Vagina (tissue), 2 donors: ENCODE measurements around the gene HPCAL1. TPM values are rescaled to one million over a fixed set of nuclear protein-coding genes. Genes with fewer than 3 reads are reported as not detected.

ENCODE experiments used
- DNase-seq, 2 donors: peaks; one replicate each; pipeline ENCODE4 v3.0.0-alpha.2; 2017; ENCODE audit errors: extremely low spot score in 2 of 2
- H3K27ac ChIP-seq: fragments of 200-600 bp; sonication (generic); one replicate; pipeline ENCODE4 v1.5.1; 2019
- H3K27me3 ChIP-seq: fragments of 200-600 bp; sonication (generic); one replicate; pipeline ENCODE4 v1.5.1; 2019
- H3K36me3 ChIP-seq, 2 donors: fragments of 200-600 bp; sonication (generic); one replicate each; pipeline ENCODE4 v1.5.1; 2017 to 2019
- H3K4me1 ChIP-seq: fragments of 200-600 bp; sonication (generic); one replicate; pipeline ENCODE4 v1.5.1; 2019
- H3K4me3 ChIP-seq, 2 donors: fragments of 200-600 bp; sonication (generic); 1 replicate in 1 of 2; 2 replicates in 1 of 2; pipeline ENCODE4 v1.5.1; 2016 to 2019
- H3K9me3 ChIP-seq: fragments of 200-600 bp; sonication (generic); one replicate; pipeline ENCODE4 v1.5.1; 2019
- CTCF ChIP-seq, 3 experiments: fragments of 450-650 bp in 2 of 3; fragments of 200-600 bp in 1 of 3; sonication (generic) in 1 of 3; IDR thresholded peaks; one replicate each; pipeline ENCODE4 v1.5.1; 2017 to 2019; ENCODE audit warnings: antibody characterized with exemption in 3 of 3, mild to moderate bottlenecking in 2 of 3, moderate library complexity in 2 of 3
- POLR2A ChIP-seq, 2 donors: fragments of 450-650 bp; IDR thresholded peaks; one replicate each; pipeline ENCODE4 v1.6.1; 2017; ENCODE audit warnings: antibody characterized with exemption in 2 of 2, mild to moderate bottlenecking in 2 of 2, moderate library complexity in 2 of 2
- POLR2AphosphoS5 ChIP-seq, 2 donors: sonication (generic); formaldehyde crosslinking; IDR thresholded peaks; one replicate each; pipeline ENCODE4 v1.9.0; 2017; ENCODE audit warnings: antibody characterized with exemption in 2 of 2, mild to moderate bottlenecking in 2 of 2, low read depth in 1 of 2; ENCODE audit not compliant: insufficient read depth in 1 of 2
- intact Hi-C: fragments of 100-400 bp; cut with DNase I; formaldehyde crosslinking; loops from one replicate; pipeline ENCODE4 v1.15.1; 2023
- total RNA-seq: library from RNA; depleted of rRNA; stranded (reverse); fragments of >200 nt; gene quantifications from one replicate; pipeline ENCODE4 v1.2.3, GENCODE V29; 2016

Gene HPCAL1
- total RNA-seq, 1 donor from 2014 or later = 43.7 TPM

DNA sequence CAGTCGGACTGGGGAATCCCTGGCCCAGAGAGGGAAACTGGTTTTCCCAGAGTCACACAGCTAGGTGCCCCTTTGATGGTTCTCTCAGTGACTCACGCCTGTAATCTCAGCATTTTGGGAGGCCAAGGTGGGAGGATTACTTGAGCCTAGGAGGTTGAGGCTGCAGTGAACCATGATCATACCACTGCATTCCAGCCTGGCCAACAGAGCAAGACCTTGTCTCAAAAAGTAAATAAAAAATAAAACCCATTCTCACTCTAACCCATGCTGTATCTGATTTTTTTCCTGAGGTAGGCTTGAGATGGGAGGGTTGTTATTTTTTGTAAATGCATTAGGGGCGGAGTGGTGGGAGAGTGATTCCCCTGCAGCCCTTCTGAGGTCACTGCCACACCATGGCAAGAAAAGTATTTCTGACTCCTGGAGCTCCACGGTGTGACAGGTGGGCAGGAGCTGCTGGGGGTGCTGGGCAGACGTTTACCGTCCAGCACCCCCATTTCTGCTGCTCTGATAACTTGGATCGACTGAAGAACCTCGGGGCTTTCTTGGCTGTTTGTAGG lies 60.3 kb downstream of the HPCAL1 start:
- Histone ChIP-seq H3K27me3 (no peaks in the 10 kb centered on the region), H3K27ac (no peak overlapping the region), H3K36me3 (no peaks in the 10 kb centered on the region), H3K4me3 (no peak overlapping the region), H3K4me1 (peaks cover 13% of the 10 kb centered on the region), H3K9me3 (no peaks in the 10 kb centered on the region)
- DNase-seq = no peak
- intact Hi-C loops = no loop called here
- TF ChIP-seq CTCF (IDR thresholded peaks at IDR 0.05) (no peak), POLR2A (IDR thresholded peaks at IDR 0.05) (no peak), POLR2AphosphoS5 (IDR thresholded peaks at IDR 0.05; ENCODE audit: insufficient read depth in 1 of 2, low read depth in 1 of 2) (no peak)

DNA sequence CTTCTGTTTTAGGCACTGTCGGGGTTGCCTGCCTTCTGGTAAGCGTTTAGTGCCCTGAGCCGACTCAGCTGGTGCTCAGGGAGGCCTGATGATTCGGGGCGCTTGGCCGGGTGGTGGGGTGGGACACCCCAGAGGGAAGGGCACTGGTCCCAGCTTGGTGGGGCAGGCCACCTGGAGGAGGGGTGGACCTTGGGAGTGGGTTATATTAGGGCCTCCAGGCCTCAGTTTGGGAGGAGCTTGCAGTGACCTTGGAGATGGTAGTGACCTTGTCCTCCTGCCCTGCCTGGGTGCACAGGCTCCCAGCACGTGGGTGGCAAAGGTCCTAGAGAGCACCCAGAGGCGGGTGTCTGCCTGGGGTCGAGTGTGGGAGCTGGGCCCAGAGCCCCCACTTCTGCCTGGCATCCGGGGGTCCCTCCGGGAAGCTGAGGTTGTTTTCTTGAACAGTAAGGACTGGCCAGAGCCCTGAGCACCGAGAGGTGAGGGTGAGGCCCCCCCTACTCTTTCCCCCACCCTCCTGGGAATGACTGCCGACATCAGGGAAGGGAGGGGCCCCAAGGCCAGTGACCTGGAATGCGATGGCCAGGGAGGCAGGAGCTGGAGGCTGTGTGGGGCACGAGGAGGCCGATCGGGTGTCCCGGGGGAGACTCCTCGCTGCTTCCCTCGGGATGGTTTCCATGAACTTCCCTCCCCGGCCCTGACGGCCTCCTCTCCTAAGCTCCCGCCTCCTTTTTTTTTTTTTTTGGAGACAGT lies 61.3 kb downstream of the HPCAL1 start:
- no peak for TF ChIP-seq POLR2AphosphoS5 (IDR thresholded peaks at IDR 0.05; ENCODE audit: insufficient read depth in 1 of 2, low read depth in 1 of 2)
- TF ChIP-seq CTCF (IDR thresholded peaks at IDR 0.05) = no peak
- TF ChIP-seq POLR2A (IDR thresholded peaks at IDR 0.05) = no peak
- no peaks in the 10 kb centered on the region for H3K9me3 ChIP-seq
- DNase-seq = no peak
- H3K27me3 ChIP-seq = no peaks in the 10 kb centered on the region
- no peak overlapping the region for H3K27ac ChIP-seq
- no peaks in the 10 kb centered on the region for H3K36me3 ChIP-seq
- H3K4me3 ChIP-seq = no peak overlapping the region
- intact Hi-C loops = no loop called here
- peaks cover 13% of the 10 kb centered on the region for H3K4me1 ChIP-seq

DNA sequence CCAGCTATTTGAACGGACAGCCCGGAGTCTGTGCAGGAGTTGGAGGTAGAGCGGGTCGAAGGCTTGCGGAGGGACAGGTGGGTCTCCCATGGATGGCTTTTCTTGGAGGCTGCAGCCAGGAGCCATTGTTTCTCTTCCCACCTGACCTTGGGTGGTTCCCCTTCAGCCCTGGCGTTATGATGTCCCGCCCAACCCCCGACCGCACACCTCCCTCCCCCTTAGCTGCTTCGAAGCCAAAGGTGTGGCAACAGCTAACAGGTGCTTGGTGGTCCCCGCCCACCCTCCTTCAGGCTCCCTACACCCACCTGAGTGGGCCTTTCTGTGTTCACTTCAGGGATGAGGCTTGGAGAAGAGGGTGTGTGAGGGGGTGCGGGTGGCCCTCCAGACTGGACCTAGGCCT lies 62.7 kb downstream of the HPCAL1 start:
- H3K27me3 ChIP-seq = no peaks in the 10 kb centered on the region
- intact Hi-C loops = no loop called here
- TF ChIP-seq CTCF (IDR thresholded peaks at IDR 0.05) = no peak
- TF ChIP-seq POLR2AphosphoS5 (IDR thresholded peaks at IDR 0.05; ENCODE audit: insufficient read depth in 1 of 2, low read depth in 1 of 2) = no peak
- no peak for TF ChIP-seq POLR2A (IDR thresholded peaks at IDR 0.05)

GRCh38 chr2:10366601-10367270 lies 64.0 kb downstream of the HPCAL1 start:
- Histone ChIP-seq H3K4me1 (no peaks in the 10 kb centered on the region), H3K36me3 (no peaks in the 10 kb centered on the region), H3K9me3 (no peaks in the 10 kb centered on the region), H3K4me3 (no peak overlapping the region), H3K27ac (no peak overlapping the region), H3K27me3 (no peaks in the 10 kb centered on the region)
- DNase-seq = no peak
- intact Hi-C loops = no loop called here
- TF ChIP-seq POLR2AphosphoS5 (IDR thresholded peaks at IDR 0.05; ENCODE audit: insufficient read depth in 1 of 2, low read depth in 1 of 2) (no peak), CTCF (IDR thresholded peaks at IDR 0.05) (no peak), POLR2A (IDR thresholded peaks at IDR 0.05) (no peak)

More for the DNA sequence above, 62.7 kb downstream of the HPCAL1 start:
- Histone ChIP-seq H3K9me3 (no peaks in the 10 kb centered on the region), H3K36me3 (no peaks in the 10 kb centered on the region), H3K4me1 (peaks cover 12% of the 10 kb centered on the region), H3K4me3 (no peak overlapping the region), H3K27ac (no peak overlapping the region)
- no peak for DNase-seq
